Right renal cortex interstitium (tissue), 3 donors: ENCODE measurements around the gene BLOC1S6. TPM values are rescaled to one million over a fixed set of nuclear protein-coding genes. Genes with fewer than 3 reads are reported as not detected.
A peak's percentile ranks its signal among the peaks of the same experiment; 100 is the strongest.
"Not testable (repeated sequence)": the region's sequence is repeated elsewhere in the genome, so short reads cannot be mapped to it uniquely, and the experiment has no call there.

Experiments used
- DNase-seq, 3 donors: peaks; one replicate each; pipeline ENCODE4 v3.0.0-alpha.2; 2013; ENCODE audit warnings: low read depth in 3 of 3, low spot score in 2 of 3
- polyA plus RNA-seq, 3 donors: library from polyadenylated mRNA; unstranded; fragments of 120-200 nt; gene quantifications; one replicate each; pipeline ENCODE4 v1.2.1, GENCODE V29; 2013; ENCODE audit not compliant: insufficient read length in 3 of 3

The BLOC1S6 gene
- polyA plus RNA-seq, 3 donors: 44.6 to 50.4 (median 49.8) TPM

DNA sequence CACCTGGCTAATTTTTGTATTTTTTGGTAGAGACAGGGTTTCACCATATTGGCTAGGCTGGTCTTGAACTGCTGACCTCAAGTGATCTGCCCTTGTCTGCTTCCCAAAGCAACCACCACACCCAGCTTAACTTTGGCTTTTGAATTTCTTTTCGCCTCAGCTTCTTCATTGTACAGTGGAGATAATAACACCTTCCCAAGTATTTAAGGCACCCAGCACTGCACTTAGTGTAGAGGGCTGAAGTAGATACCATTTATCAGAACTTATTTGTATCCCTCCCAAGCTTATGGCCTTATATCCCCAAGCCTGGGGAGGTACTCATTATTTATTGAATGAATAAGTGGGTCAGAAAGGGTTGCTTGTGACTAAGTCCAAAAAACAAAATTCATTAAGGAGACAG, 50.0 kb downstream of the BLOC1S6 start:
- no peak for DNase-seq

- DNase-seq: peak in 1 of 3 donors; percentile 26
These were observed 50.4 kb downstream of the BLOC1S6 start for GRCh38 chr15:45637552-45638033.

GRCh38 chr15:45640616-45641015, 53.4 kb downstream of the BLOC1S6 start:
- no peak for DNase-seq

DNA sequence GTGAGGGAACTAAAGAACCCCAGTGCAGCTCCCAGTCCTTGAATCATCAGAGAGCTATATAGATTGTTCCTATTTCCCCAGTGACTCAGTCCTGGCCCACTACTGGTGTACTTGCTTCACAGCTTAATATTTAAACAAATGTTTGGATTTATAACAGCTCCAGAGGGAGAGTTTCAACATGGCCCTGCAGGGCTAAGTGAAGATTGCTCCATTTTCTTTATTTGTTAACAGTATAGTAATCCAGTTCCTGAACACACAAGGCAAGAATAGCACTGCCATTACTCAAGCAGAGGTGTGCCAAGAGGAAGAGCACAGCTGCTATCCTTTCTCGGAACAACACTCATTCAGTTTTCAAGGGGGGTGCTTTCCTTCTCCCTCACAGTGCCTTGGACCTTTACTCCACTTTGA, 54.2 kb downstream of the BLOC1S6 start:
- no peak for DNase-seq

- DNase-seq: no peak
These were observed 55.1 kb downstream of the BLOC1S6 start for GRCh38 chr15:45641999-45642932.

DNA sequence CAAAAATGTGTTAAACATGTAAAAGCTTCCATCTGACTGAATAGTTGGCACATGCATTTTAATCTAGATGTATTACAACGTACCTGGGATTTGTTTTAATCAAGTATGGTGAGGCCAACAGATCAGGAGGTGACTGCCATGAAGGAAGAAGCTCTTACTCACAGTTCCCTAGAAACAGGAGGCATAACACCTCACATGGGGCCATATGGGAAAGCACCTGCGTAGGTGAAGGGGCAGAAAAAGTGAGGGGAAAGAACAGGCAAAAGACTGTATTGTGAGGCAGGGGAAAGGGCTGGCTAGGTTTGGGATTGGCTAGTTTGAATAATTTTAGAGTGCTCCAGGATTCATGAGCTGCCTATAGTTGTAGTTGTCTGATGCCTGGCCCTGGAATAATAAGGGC, 57.3 kb downstream of the BLOC1S6 start:
- no peak for DNase-seq

- no peak for DNase-seq
These were observed 58.1 kb downstream of the BLOC1S6 start for GRCh38 chr15:45645026-45645980.

DNA sequence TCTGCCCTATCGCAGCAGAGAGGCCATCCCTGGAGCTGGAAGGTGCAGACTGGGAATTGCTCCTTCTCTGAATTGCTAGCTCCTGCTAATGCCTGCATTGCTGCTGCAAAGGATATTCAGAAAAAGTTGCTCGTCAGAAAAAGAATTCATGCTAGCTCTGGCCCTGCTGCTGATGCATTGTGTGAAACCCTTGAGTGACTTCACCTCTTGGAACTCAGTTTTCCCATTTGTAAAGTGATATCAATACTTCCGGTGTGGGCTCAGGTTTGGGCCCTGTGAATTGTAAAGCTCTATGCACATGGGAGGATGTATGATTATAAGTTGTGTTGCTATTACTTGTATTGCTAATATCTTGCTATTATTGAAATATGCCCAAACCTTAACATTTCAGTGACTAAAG, 59.0 kb downstream of the BLOC1S6 start:
- DNase-seq: no peak

DNA sequence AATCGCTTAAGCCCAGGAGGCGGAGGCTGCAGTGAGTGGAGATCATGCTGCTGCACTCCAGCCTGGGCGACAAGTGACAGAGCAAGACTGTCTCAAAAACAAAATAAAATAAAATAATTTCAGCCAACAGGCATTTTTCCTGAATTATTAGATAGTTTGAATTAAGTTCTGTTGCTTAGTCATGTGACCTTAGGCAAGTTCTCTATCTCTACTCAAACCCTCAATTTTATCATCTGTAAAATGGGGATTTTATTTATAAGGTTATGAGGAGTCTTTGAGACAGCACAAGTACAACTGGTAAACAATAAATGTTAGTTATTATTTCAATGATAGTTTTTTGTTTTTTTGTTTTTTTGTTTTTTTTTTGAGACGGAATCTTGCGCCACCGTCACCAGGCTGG, 60.6 kb downstream of the BLOC1S6 start:
- no peak for DNase-seq

DNA sequence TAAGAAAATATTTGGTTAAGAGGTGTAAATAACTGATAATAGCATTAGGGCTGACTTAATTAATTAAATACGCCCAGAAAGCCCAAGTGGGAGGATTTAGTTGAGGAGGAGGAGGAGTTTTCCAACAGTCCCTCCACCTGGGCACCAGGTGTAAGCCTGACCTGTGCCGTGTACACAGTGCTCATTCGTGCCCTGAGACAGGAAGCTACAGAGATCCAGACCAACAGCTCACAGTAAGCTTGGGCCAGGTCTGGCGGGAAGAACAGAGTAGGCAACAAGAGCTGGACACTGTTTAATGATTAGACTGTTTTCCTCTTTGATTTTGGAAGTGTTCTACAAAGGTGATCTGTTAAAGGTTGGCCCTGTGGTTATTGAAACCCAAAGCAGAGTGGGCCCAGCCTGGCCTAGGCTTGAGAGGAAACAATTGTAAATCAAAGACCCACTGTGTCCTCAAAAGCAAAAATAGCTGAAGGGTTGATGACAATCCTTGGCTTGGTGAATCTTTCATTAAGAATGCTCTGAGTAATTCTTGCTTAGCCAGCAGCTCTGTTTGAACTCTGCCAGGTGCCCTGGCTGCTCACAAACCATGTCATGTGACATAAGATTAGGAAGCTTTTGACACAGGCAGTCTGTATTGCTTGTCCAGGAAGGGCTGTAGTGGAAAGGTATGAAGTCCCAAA, 61.5 kb downstream of the BLOC1S6 start:
- DNase-seq: no peak

GRCh38 chr15:45650007-45650406, 62.8 kb downstream of the BLOC1S6 start:
- DNase-seq: not testable (repeated sequence)

GRCh38 chr15:45650889-45651525, 63.8 kb downstream of the BLOC1S6 start:
- no peak for DNase-seq

DNA sequence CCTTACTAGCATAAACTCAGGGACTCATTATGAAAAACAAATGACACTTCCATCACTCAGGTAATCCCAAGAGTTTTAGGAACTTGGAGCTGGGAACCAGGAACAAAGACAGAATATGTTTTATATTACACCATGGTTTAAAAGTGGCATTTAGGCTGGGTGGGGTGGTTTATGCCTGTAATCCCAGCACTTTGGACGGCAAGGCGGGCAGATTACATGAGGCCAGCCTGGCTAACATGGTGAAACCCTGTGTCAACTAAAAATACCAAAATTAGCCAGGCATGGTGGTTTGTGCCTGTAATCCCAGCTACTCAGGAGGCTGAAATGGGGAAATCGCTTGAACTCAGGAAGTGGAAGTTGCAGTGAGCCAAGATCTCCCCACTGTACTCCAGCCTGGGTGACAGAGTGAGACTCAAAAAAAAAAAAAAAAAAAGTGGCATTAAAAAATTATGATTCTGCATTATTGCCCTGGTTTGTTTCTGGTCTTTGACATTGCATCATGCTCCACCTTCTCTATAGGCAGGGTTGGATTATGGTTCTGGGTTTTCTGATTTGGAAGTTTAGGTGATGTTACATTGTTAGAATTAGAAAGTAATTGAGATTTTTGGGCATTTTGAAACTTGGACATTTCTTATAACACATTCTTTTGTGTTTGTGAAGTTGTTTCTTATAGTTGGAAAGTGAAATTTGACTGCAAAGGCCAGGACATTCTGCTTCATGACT, 66.7 kb downstream of the BLOC1S6 start:
- DNase-seq: no peak

- DNase-seq: no peak
These were observed 67.6 kb downstream of the BLOC1S6 start for GRCh38 chr15:45654749-45655148.

- no peak for DNase-seq
These were observed 70.1 kb downstream of the BLOC1S6 start for GRCh38 chr15:45657254-45657653.

- DNase-seq: no peak
These were observed 70.8 kb downstream of the BLOC1S6 start for GRCh38 chr15:45657764-45658545.
